IPS DF 6.9 (cell line): ENCODE results near the gene FCRL6.

Experiments used
- DNase-seq: peaks from one replicate; pipeline ENCODE4 v3.0.0-alpha.2; 2013; ENCODE audit warnings: low read depth, low spot score
- H3K27ac ChIP-seq: one replicate; pipeline ENCODE4 v1.5.1; 2013; ENCODE audit warnings: low read length, control low read depth
- H3K27me3 ChIP-seq: 2 replicates; pipeline ENCODE4 v1.6.1; 2013; ENCODE audit warnings: mild to moderate bottlenecking, low read length; ENCODE audit not compliant: control insufficient read depth, insufficient read depth
- H3K36me3 ChIP-seq: 2 replicates; pipeline ENCODE4 v1.6.1; 2013; ENCODE audit warnings: low read length; ENCODE audit not compliant: control insufficient read depth, insufficient read depth
- H3K4me1 ChIP-seq: 2 replicates; pipeline ENCODE4 v1.6.1; 2013; ENCODE audit warnings: low read length; ENCODE audit not compliant: control insufficient read depth, insufficient read depth
- H3K4me3 ChIP-seq: 2 replicates; pipeline ENCODE4 v1.5.1; 2013; ENCODE audit warnings: mild to moderate bottlenecking, low read length
- H3K9me3 ChIP-seq: 2 replicates; pipeline ENCODE4 v1.6.1; 2013; ENCODE audit warnings: low read length, inconsistent platforms; ENCODE audit not compliant: control insufficient read depth, insufficient read depth
- WGBS: extraction: QIAGEN DNeasy Blood & Tissue Kit; methylation state at CpG from one replicate; pipeline ENCODE4 v1.1.7; 2013; ENCODE audit warnings: mixed read lengths, missing lambda C conversion rate; ENCODE audit not compliant: insufficient read length, insufficient coverage; 5-methylcytosine and 5-hydroxymethylcytosine counted together

FCRL6 gene

GRCh38 chr1:159799446-159799985 lies 2.6 kb upstream of the FCRL6 start:
- H3K9me3 ChIP-seq: no peaks in the 10 kb centered on the region
- H3K27ac ChIP-seq: no peak overlapping the region
- no peak for DNase-seq
- H3K27me3 ChIP-seq: no peaks in the 10 kb centered on the region
- H3K4me1 ChIP-seq: no peaks in the 10 kb centered on the region
- H3K36me3 ChIP-seq: no peaks in the 10 kb centered on the region
- H3K4me3 ChIP-seq: no peak overlapping the region
- WGBS: no CpG with 5 or more reads among the region's 4 CpGs

GRCh38 chr1:159800177-159800930 lies 1.8 kb upstream of the FCRL6 start:
- H3K4me1 ChIP-seq: no peaks in the 10 kb centered on the region
- DNase-seq: no peak
- no CpG with 5 or more reads among the region's 8 CpGs for WGBS
- no peak overlapping the region for H3K4me3 ChIP-seq
- H3K36me3 ChIP-seq: no peaks in the 10 kb centered on the region
- no peak overlapping the region for H3K27ac ChIP-seq
- no peaks in the 10 kb centered on the region for H3K9me3 ChIP-seq
- H3K27me3 ChIP-seq: no peaks in the 10 kb centered on the region

- no peaks in the 10 kb centered on the region for H3K9me3 ChIP-seq
- H3K27me3 ChIP-seq: no peaks in the 10 kb centered on the region
- DNase-seq: no peak
- no peak overlapping the region for H3K27ac ChIP-seq
- WGBS: no CpG with 5 or more reads among the region's 7 CpGs
- H3K4me3 ChIP-seq: no peak overlapping the region
- no peaks in the 10 kb centered on the region for H3K4me1 ChIP-seq
- no peaks in the 10 kb centered on the region for H3K36me3 ChIP-seq
These were observed 2.0 kb downstream of the FCRL6 start for GRCh38 chr1:159803956-159804689.

- WGBS: no CpG with 5 or more reads among the region's 2 CpGs
- no peak for DNase-seq
- Histone ChIP-seq H3K27me3 (no peaks in the 10 kb centered on the region), H3K4me1 (no peaks in the 10 kb centered on the region), H3K27ac (no peak overlapping the region), H3K9me3 (no peaks in the 10 kb centered on the region), H3K36me3 (no peaks in the 10 kb centered on the region), H3K4me3 (no peak overlapping the region)
These were observed 2.8 kb downstream of the FCRL6 start for GRCh38 chr1:159804924-159805323.

GRCh38 chr1:159815926-159816325 lies 13.8 kb downstream of the FCRL6 start:
- Histone ChIP-seq H3K4me1 (no peaks in the 10 kb centered on the region), H3K4me3 (no peak overlapping the region), H3K27me3 (no peaks in the 10 kb centered on the region), H3K36me3 (no peaks in the 10 kb centered on the region), H3K27ac (no peak overlapping the region), H3K9me3 (no peaks in the 10 kb centered on the region)
- no CpG with 5 or more reads among the region's 8 CpGs for WGBS
- DNase-seq: no peak

- no peak overlapping the region for H3K4me3 ChIP-seq
- H3K27ac ChIP-seq: no peak overlapping the region
- H3K4me1 ChIP-seq: no peaks in the 10 kb centered on the region
- no peaks in the 10 kb centered on the region for H3K27me3 ChIP-seq
- no peaks in the 10 kb centered on the region for H3K36me3 ChIP-seq
- H3K9me3 ChIP-seq: no peaks in the 10 kb centered on the region
- no CpG with 5 or more reads among the region's 11 CpGs for WGBS
- DNase-seq: no peak
These were observed 15.3 kb downstream of the FCRL6 start for GRCh38 chr1:159817276-159818041.

- Histone ChIP-seq H3K9me3 (no peaks in the 10 kb centered on the region), H3K4me3 (no peak overlapping the region), H3K27me3 (no peaks in the 10 kb centered on the region), H3K27ac (no peak overlapping the region), H3K36me3 (no peaks in the 10 kb centered on the region), H3K4me1 (no peaks in the 10 kb centered on the region)
- WGBS: no CpG with 5 or more reads among the region's 9 CpGs
- DNase-seq: no peak
These were observed 19.2 kb downstream of the FCRL6 start for GRCh38 chr1:159821171-159821867.

- DNase-seq: no peak
- no CpG with 5 or more reads among the region's 7 CpGs for WGBS
- H3K27ac ChIP-seq: no peak overlapping the region
- no peaks in the 10 kb centered on the region for H3K36me3 ChIP-seq
- no peak overlapping the region for H3K4me3 ChIP-seq
- no peaks in the 10 kb centered on the region for H3K27me3 ChIP-seq
- H3K9me3 ChIP-seq: no peaks in the 10 kb centered on the region
- no peaks in the 10 kb centered on the region for H3K4me1 ChIP-seq
These were observed 21.2 kb downstream of the FCRL6 start for GRCh38 chr1:159823406-159823805.

GRCh38 chr1:159825564-159825963 lies 23.4 kb downstream of the FCRL6 start:
- H3K4me1 ChIP-seq: no peaks in the 10 kb centered on the region
- no peaks in the 10 kb centered on the region for H3K27me3 ChIP-seq
- DNase-seq: no peak
- WGBS: no CpG with 5 or more reads among the region's 3 CpGs
- no peak overlapping the region for H3K4me3 ChIP-seq
- H3K9me3 ChIP-seq: no peaks in the 10 kb centered on the region
- H3K27ac ChIP-seq: no peak overlapping the region
- H3K36me3 ChIP-seq: no peaks in the 10 kb centered on the region
